Activated CD8-positive, alpha-beta T cell treated with anti-CD3 and anti-CD28 coated beads, Interleukin-2, amount 10 ng/mL, durations not matched to agents 7 days and 5 days (primary cell): Measurements from ENCODE around the gene EPAS1. TPM values are rescaled to one million over a fixed set of nuclear protein-coding genes. Genes with fewer than 3 reads are reported as not detected.

Experiments used
- ATAC-seq: fragments of 150-1000 bp; cut with Tn5 transposase; one replicate; pipeline ENCODE4 v1.10.0; 2021; ENCODE audit warnings: moderate library complexity
- CTCF ChIA-PET: fragments of 350-600 bp; sonication (Branson Sonifier 250); formaldehyde crosslinking; loops from one replicate; lab custom pipeline; 2021; ENCODE audit warnings: antibody characterized with exemption; lab: Charles Lee
- POLR2A ChIA-PET: fragments of 350-600 bp; sonication (Branson Sonifier 250); formaldehyde crosslinking; loops from one replicate; lab custom pipeline; 2021; ENCODE audit warnings: antibody characterized with exemption; lab: Charles Lee
- DNase-seq: peaks from one replicate; pipeline ENCODE4 v3.0.0-alpha.2; 2020
- H3K27ac Mint-ChIP-seq: one replicate; pipeline ENCODE4 v1.8.0; 2021; ENCODE audit warnings: mild to moderate bottlenecking, mixed read lengths
- H3K27me3 Mint-ChIP-seq: one replicate; pipeline ENCODE4 v1.8.0; 2021; ENCODE audit warnings: low read depth, mixed read lengths
- H3K36me3 Mint-ChIP-seq: one replicate; pipeline ENCODE4 v1.8.0; 2021; ENCODE audit warnings: low read depth, mixed read lengths
- H3K4me1 Mint-ChIP-seq: one replicate; pipeline ENCODE4 v1.8.0; 2021; ENCODE audit warnings: low read depth, mixed read lengths
- H3K4me3 Mint-ChIP-seq: one replicate; pipeline ENCODE4 v1.8.0; 2021; ENCODE audit warnings: mild to moderate bottlenecking, mixed read lengths
- H3K9me3 Mint-ChIP-seq: one replicate; pipeline ENCODE4 v1.8.0; 2022; ENCODE audit warnings: mixed read lengths; ENCODE audit not compliant: insufficient read depth
- total RNA-seq, 2 experiments: library from RNA; stranded (reverse); gene quantifications; one replicate each; pipeline ENCODE4 v1.2.3, GENCODE V29; 2021

The EPAS1 gene
- total RNA-seq = 10 to 100 TPM; 12.6 to 16.2 TPM

GRCh38 chr2:46296840-46297545 lies at the start of gene EPAS1:
Gene EPAS1 (plus strand): TSS chr2:46297407. CDS start chr2:46297912, 505 bp downstream.
- POLR2A ChIA-PET = interaction anchor here (0.6 to 1.1 kb wide), 3 partner anchors 53 to 162 kb away, joined by 3 to 6 read pairs (median 3); no protein-coding TSS in a partner anchor
- H3K4me1 Mint-ChIP-seq = peaks cover 39% of the 10 kb centered on the region
- peaks cover 71% of the 10 kb centered on the region for H3K27me3 Mint-ChIP-seq
- peak within 1 kb of the TSS; percentile 52 for H3K27ac Mint-ChIP-seq
- CTCF ChIA-PET = interaction anchor here (0.7 to 1.4 kb wide), 4 partner anchors 11 to 304 kb away, joined by 3 read pairs; no protein-coding TSS in a partner anchor
- peak; percentile 93 for ATAC-seq
- peak; percentile 89 for DNase-seq
- peak within 1 kb of the TSS; percentile 86 for H3K4me3 Mint-ChIP-seq
- H3K36me3 Mint-ChIP-seq = no peaks in the 10 kb centered on the region
- no peaks in the 10 kb centered on the region for H3K9me3 Mint-ChIP-seq

GRCh38 chr2:46248171-46248570 lies 49.0 kb upstream of the EPAS1 start:
- DNase-seq = no peak
- H3K9me3 Mint-ChIP-seq = no peaks in the 10 kb centered on the region
- H3K4me3 Mint-ChIP-seq = no peak overlapping the region
- H3K4me1 Mint-ChIP-seq = peaks cover 4% of the 10 kb centered on the region
- no peak overlapping the region for H3K27ac Mint-ChIP-seq
- no peak for ATAC-seq
- POLR2A ChIA-PET = no interaction called here
- peaks cover 21% of the 10 kb centered on the region for H3K27me3 Mint-ChIP-seq
- CTCF ChIA-PET = no interaction called here
- no peaks in the 10 kb centered on the region for H3K36me3 Mint-ChIP-seq

- ChIA-PET CTCF (no interaction called here), POLR2A (no interaction called here)
- peaks cover 21% of the 10 kb centered on the region for H3K27me3 Mint-ChIP-seq
- DNase-seq = no peak
- H3K36me3 Mint-ChIP-seq = no peaks in the 10 kb centered on the region
- no peak overlapping the region for H3K27ac Mint-ChIP-seq
- ATAC-seq = no peak
- peaks cover 4% of the 10 kb centered on the region for H3K4me1 Mint-ChIP-seq
- no peaks in the 10 kb centered on the region for H3K9me3 Mint-ChIP-seq
- H3K4me3 Mint-ChIP-seq = no peak overlapping the region
Measured at GRCh38 chr2:46249654-46250053, 47.6 kb upstream of the EPAS1 start.

- peaks cover 4% of the 10 kb centered on the region for H3K4me1 Mint-ChIP-seq
- no peak overlapping the region for H3K27ac Mint-ChIP-seq
- DNase-seq (peak; percentile 8), ATAC-seq (no peak)
- no peaks in the 10 kb centered on the region for H3K9me3 Mint-ChIP-seq
- ChIA-PET POLR2A (no interaction called here), CTCF (interaction anchor here (1.0 to 1.3 kb wide), 3 partner anchors 9 to 49 kb away, joined by 3 read pairs; no protein-coding TSS in a partner anchor)
- no peaks in the 10 kb centered on the region for H3K36me3 Mint-ChIP-seq
- no peaks in the 10 kb centered on the region for H3K27me3 Mint-ChIP-seq
- no peak overlapping the region for H3K4me3 Mint-ChIP-seq
Measured at GRCh38 chr2:46252891-46253659, 44.1 kb upstream of the EPAS1 start.

GRCh38 chr2:46254474-46254873 lies 42.7 kb upstream of the EPAS1 start:
- Mint-ChIP-seq H3K27me3 (peaks cover under 1% of the 10 kb centered on the region), H3K27ac (no peak overlapping the region), H3K4me1 (peaks cover 2% of the 10 kb centered on the region), H3K9me3 (no peaks in the 10 kb centered on the region), H3K36me3 (no peaks in the 10 kb centered on the region), H3K4me3 (no peak overlapping the region)
- POLR2A ChIA-PET = no interaction called here
- CTCF ChIA-PET = interaction anchor here (1.0 to 1.3 kb wide), 2 partner anchors 23 to 40 kb away, joined by 3 to 4 read pairs; no protein-coding TSS in a partner anchor
- DNase-seq = peak; percentile 7
- no peak for ATAC-seq

- ATAC-seq (no peak), DNase-seq (no peak)
- Mint-ChIP-seq H3K4me3 (no peak overlapping the region), H3K4me1 (no peaks in the 10 kb centered on the region), H3K9me3 (no peaks in the 10 kb centered on the region), H3K36me3 (no peaks in the 10 kb centered on the region), H3K27ac (no peak overlapping the region), H3K27me3 (peaks cover 3% of the 10 kb centered on the region)
- POLR2A ChIA-PET = no interaction called here
- CTCF ChIA-PET = no interaction called here
Measured at GRCh38 chr2:46256563-46257142, 40.6 kb upstream of the EPAS1 start.

- DNase-seq (no peak), ATAC-seq (no peak)
- peaks cover 5% of the 10 kb centered on the region for H3K4me1 Mint-ChIP-seq
- POLR2A ChIA-PET = no interaction called here
- CTCF ChIA-PET = interaction anchor here (1.0 to 1.2 kb wide), 2 partner anchors 106 to 108 kb away, joined by 3 to 4 read pairs; no protein-coding TSS in a partner anchor
- H3K27me3 Mint-ChIP-seq = peaks cover 9% of the 10 kb centered on the region
- no peak overlapping the region for H3K27ac Mint-ChIP-seq
- no peaks in the 10 kb centered on the region for H3K36me3 Mint-ChIP-seq
- no peak overlapping the region for H3K4me3 Mint-ChIP-seq
- H3K9me3 Mint-ChIP-seq = no peaks in the 10 kb centered on the region
Measured at GRCh38 chr2:46257476-46257875, 39.7 kb upstream of the EPAS1 start.

GRCh38 chr2:46257980-46258379 lies 39.2 kb upstream of the EPAS1 start:
- Mint-ChIP-seq H3K4me3 (no peak overlapping the region), H3K27ac (no peak overlapping the region), H3K4me1 (peaks cover 5% of the 10 kb centered on the region), H3K9me3 (no peaks in the 10 kb centered on the region), H3K36me3 (no peaks in the 10 kb centered on the region), H3K27me3 (peaks cover 9% of the 10 kb centered on the region)
- POLR2A ChIA-PET = no interaction called here
- CTCF ChIA-PET = interaction anchor here (1.0 to 1.2 kb wide), 2 partner anchors 105 to 108 kb away, joined by 3 to 4 read pairs; no protein-coding TSS in a partner anchor
- DNase-seq (no peak), ATAC-seq (no peak)

- ChIA-PET POLR2A (no interaction called here), CTCF (no interaction called here)
- Mint-ChIP-seq H3K4me3 (no peak overlapping the region), H3K27me3 (peaks cover 13% of the 10 kb centered on the region), H3K27ac (no peak overlapping the region), H3K4me1 (peaks cover 5% of the 10 kb centered on the region), H3K9me3 (no peaks in the 10 kb centered on the region), H3K36me3 (no peaks in the 10 kb centered on the region)
- peak; percentile 9 for DNase-seq
- ATAC-seq = no peak
Measured at GRCh38 chr2:46258937-46259776, 38.0 kb upstream of the EPAS1 start.

- no peak overlapping the region for H3K27ac Mint-ChIP-seq
- H3K9me3 Mint-ChIP-seq = no peaks in the 10 kb centered on the region
- peaks cover 5% of the 10 kb centered on the region for H3K4me1 Mint-ChIP-seq
- CTCF ChIA-PET = no interaction called here
- ATAC-seq (no peak), DNase-seq (no peak)
- POLR2A ChIA-PET = no interaction called here
- H3K4me3 Mint-ChIP-seq = no peak overlapping the region
- no peaks in the 10 kb centered on the region for H3K36me3 Mint-ChIP-seq
- H3K27me3 Mint-ChIP-seq = peaks cover 17% of the 10 kb centered on the region
Measured at GRCh38 chr2:46259777-46260168, 37.4 kb upstream of the EPAS1 start.

- Mint-ChIP-seq H3K27ac (no peak overlapping the region), H3K4me3 (no peak overlapping the region), H3K4me1 (peaks cover 5% of the 10 kb centered on the region), H3K9me3 (no peaks in the 10 kb centered on the region), H3K27me3 (peaks cover 21% of the 10 kb centered on the region), H3K36me3 (no peaks in the 10 kb centered on the region)
- POLR2A ChIA-PET = no interaction called here
- DNase-seq (no peak), ATAC-seq (no peak)
- CTCF ChIA-PET = interaction anchor here (1.2 kb wide), 1 partner anchor 10 kb away, joined by 5 read pairs; no protein-coding TSS in a partner anchor
Measured at GRCh38 chr2:46260305-46260704, 36.9 kb upstream of the EPAS1 start.
